Epithelial cell of proximal tubule (primary cell): ENCODE data around the gene PRKACA. TPM values are rescaled to one million over a fixed set of nuclear protein-coding genes. Genes with fewer than 3 reads are reported as not detected.

Experiments
- DNase-seq: peaks from one replicate; pipeline ENCODE4 v3.0.0-alpha.2; 2011; ENCODE audit warnings: low read depth
- H3K4me3 ChIP-seq: 2 replicates; pipeline ENCODE4 v1.5.1; 2011; ENCODE audit warnings: low read depth, mild to moderate bottlenecking, low read length
- total RNA-seq: library from RNA; depleted of rRNA; stranded (reverse); fragments of >200 nt; gene quantifications from 2 replicates; pipeline ENCODE4 v1.2.3, GENCODE V29; 2015
- TF ChIP-seq, protein P1 (sequence below): conservative IDR thresholded peaks from 2 replicates; pipeline ENCODE4 v1.5.1; 2012; ENCODE audit warnings: low read depth, mild to moderate bottlenecking, low read length

PRKACA gene
- total RNA-seq, 1 donor from 2014 or later, result 40.8 TPM

DNA sequence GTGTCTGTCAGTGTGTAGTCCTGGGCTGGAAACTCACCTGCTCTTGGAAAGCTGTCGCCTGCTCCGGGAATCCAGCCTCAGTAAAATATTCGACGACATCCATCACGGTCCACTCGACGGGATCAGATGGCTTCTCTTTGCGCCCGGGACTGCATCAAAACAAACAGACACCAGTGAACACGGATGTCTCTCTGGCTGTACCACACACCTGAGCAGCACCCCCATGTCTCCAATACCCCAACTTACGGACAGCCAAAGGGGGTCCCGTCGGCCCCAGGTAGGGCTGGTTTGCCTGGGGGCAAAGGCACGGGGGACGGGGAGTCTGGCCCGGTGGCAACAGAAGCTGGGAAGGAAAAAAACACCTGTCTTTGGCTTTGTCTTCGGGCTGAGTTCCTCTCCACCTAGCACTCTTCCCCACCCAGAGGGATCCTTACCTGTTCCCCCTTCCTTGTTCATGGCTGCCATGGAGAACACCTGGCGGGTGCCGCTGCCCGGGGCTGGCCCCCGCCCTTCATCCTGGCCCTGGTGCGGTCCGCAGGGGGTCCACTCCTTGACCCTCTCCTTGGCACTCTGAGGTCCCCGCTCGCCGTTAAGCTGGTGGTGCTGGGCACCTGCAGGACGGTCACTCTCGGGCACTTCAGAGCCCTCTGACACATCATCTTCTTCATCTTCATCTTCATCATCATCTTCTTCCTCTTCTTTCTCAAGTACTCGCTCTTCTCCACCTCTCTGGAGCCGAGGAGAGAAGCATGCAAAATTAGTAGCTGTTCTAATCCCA lies 28.7 kb downstream of the PRKACA start:
- no peak for DNase-seq
- H3K4me3 ChIP-seq, result peak overlapping the region; percentile 60
- TF ChIP-seq, protein P1, sequence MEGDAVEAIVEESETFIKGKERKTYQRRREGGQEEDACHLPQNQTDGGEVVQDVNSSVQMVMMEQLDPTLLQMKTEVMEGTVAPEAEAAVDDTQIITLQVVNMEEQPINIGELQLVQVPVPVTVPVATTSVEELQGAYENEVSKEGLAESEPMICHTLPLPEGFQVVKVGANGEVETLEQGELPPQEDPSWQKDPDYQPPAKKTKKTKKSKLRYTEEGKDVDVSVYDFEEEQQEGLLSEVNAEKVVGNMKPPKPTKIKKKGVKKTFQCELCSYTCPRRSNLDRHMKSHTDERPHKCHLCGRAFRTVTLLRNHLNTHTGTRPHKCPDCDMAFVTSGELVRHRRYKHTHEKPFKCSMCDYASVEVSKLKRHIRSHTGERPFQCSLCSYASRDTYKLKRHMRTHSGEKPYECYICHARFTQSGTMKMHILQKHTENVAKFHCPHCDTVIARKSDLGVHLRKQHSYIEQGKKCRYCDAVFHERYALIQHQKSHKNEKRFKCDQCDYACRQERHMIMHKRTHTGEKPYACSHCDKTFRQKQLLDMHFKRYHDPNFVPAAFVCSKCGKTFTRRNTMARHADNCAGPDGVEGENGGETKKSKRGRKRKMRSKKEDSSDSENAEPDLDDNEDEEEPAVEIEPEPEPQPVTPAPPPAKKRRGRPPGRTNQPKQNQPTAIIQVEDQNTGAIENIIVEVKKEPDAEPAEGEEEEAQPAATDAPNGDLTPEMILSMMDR, result no peak

DNA sequence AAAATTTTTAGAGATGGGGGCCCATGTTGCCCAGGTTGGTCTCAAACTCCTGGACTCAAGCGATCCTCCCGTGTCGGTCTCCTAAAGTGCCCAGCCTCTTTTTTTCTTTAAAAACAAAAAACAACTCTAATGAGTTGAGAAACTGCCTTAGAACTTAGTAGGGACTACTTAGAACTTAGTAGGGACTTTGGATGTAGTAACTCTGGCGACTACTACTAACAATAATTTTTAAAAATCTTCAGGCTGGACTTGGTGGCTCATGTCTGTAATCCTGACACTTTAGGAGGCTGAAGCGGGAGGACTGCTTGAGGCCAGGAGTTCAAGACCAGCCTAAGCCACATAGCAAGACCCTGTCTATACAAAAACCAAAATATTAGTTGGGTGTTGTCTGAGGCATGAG lies 31.5 kb downstream of the PRKACA start:
- TF ChIP-seq, protein P1, result no peak
- DNase-seq, result no peak
- H3K4me3 ChIP-seq, result no peak overlapping the region

DNA sequence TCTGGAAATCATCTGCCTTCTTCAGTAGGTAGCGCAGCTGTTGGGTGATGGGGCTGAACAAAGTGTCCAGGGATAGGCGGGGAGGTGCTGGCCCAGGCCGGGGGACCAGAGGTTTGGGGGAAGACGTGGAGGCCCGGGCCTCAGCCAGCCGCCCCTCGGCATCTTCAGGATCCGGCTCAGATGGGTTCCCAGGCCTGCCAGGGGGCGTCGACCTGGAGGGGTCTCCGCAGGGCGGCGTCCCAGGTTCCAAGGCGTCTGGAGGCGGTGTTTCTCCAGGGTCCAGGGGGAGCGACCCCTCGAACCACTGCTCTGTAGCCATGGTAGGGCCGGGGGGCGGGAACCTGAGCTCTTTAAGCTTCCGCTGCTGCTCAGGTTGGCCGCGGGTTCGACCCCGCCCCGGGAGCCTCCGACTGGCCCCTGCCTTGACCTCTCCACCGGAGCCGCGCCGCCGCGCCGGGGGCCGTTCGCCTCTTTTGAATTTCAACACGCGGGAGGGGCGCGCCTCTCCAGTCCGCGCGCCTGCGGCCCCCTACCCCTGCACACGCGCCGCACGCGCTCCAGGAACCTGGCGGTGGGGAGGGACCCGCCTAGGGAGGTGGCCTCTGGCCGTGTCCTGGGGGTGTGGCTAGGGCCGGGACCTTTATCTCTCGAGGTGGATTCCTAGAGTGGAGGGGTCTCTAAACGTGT lies 32.1 kb downstream of the PRKACA start, which contains the start of gene C19orf67:
Gene C19orf67, minus strand, starts transcription at position 475 of the 687 bp plus-strand sequence. Its CDS starts 156 bp downstream, at position 319.
- H3K4me3 ChIP-seq, result no peak within 1 kb of the TSS
- TF ChIP-seq, protein P1, result no peak
- DNase-seq, result no peak

DNA sequence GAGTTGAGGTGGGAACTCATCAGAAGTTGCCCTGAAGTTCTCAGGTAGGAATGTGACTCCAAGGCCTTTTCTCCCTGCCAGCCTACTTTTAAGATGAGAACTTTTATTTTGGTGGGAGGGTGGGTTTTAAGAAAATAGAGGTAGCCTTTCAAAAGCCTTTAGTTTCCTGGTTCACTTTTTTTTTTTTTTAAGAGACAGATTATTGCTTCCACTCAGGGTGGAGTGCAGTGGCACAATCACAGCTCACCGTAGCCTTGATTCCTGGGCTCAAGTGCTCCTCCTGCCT lies 34.9 kb downstream of the PRKACA start:
- peak overlapping the region; percentile 86 for H3K4me3 ChIP-seq
- TF ChIP-seq, protein P1, result no peak
- DNase-seq, result no peak

DNA sequence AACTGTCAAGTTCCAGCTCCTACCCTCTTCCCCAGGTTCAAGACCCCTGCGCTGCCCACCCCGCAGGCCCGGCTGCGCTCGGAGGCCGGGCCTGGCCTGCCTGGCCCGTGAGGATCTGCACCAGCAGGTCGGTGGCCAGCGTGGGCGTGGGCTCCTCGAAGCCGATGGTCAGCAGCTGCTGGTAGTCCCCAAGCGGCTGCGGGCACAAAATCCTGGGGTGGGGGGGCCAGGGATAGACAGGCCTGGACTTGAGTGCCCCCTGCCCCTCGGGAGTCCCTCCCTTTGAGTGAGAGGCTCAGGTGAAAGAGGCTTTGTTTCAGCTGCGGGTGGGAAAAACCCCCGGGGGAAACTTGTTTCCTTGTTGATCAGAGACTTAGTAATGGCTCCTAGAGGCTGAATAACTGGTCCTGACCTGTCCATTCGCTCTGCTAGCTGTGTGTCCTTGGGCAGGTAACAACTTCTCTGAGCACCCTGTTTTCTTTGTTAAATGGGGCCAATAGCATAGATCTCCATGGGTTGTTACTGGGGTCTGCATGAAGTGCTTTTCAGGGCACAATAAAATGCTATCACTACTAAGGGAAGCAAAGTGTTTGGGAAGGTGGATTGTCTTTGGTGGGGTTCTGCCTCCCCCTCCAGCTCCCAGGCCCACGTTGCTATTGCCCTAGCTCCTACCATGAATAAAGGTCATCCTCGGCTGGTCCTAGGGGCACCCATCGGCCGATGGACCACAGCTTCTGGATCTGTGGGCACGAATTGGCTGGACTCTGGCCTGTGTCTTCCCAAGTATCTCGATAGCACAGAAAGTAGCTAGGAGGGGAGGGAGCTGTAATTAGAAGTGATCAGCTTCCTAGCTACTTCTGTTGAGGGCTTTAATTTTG lies 35.5 kb downstream of the PRKACA start:
- no peak for DNase-seq
- TF ChIP-seq, protein P1, result no peak
- peak overlapping the region; percentile 86 for H3K4me3 ChIP-seq

DNA sequence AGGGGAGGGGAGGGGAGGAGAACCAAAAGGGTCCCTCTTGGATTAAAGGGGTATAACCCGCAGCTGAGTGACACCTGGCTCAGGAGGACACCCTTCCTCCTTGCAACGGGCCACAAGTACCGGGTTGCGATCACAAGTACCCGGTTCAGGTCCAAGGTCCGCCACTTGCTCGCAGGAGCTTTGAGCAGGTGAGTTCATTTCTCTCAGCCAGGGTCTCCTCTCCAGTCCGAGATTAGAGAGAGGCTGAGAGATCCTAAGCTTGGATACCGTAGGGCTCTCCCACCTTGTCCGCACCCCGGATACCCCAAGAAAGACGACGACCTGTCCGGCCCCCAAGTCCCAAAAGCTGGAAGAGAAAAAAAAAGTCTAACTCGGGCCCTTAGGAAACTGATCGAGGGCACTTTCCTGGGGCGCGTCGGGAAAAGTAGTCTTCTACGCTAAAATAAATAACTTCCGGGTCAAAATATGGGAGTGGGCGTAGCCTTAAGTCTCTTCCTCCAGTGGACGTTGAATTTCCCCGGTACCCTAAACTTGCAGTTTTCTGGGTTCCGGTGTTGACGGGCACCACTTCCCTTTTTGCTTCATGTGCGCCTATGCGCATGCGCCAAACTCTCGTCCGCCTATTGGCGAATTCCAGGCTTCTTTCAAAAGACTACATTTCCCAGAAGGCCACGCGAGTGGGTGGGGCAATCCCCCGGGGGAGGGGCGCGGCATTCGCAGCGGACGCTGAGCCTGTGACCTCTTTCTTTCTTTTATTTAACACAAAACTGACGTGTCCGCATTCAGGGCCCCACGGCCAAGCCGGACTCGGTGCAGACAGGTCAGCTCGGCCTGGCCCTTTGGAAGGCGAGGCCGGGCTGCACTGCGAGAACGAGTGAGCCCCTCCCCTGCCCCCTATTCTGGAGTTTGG lies 36.4 kb downstream of the PRKACA start:
- peak overlapping the region; percentile 86 for H3K4me3 ChIP-seq
- peak; percentile 97 for DNase-seq
- TF ChIP-seq, protein P1, result no peak
